ENCODE measurements around the gene KIF18A.

Gene KIF18A

GRCh38 chr11:28077521-28077920 is 30.4 kb downstream of the KIF18A start:
- Histone ChIP-seq H3K27me3 (ENCODE audit: control insufficient read depth in 3 of 3, insufficient read depth in 3 of 3, low read depth in 1 of 3, low read length in 3 of 3) (no peaks in the 10 kb centered on the region), H2BK12ac (ENCODE audit: low read length) (no peak overlapping the region), H3K9me3 (replicated peaks in 1 of 2; ENCODE audit: control insufficient read depth in 2 of 2, insufficient read depth in 1 of 2, low read depth in 1 of 2, low read length in 2 of 2) (no peaks in the 10 kb centered on the region), H2BK120ac (ENCODE audit: low read depth, low read length) (no peak overlapping the region), H4K91ac (ENCODE audit: low read depth, low read length, poor library complexity) (no peak overlapping the region), H3K4me1 (ENCODE audit: control insufficient read depth in 2 of 2, insufficient read depth in 1 of 2, low read depth in 1 of 2, low read length in 2 of 2) (no peaks in the 10 kb centered on the region), H2AK5ac (ENCODE audit: low read depth, low read length) (no peak overlapping the region), H2BK15ac (ENCODE audit: low read length) (no peak overlapping the region), H2AFZ (ENCODE audit: low read length) (no peak overlapping the region), H4K8ac (ENCODE audit: low read depth, low read length) (no peak overlapping the region), H3K14ac (ENCODE audit: low read length) (no peak overlapping the region), H3K36me3 (replicated peaks in 1 of 2; ENCODE audit: control insufficient read depth in 2 of 2, insufficient read depth in 2 of 2, low read length in 2 of 2) (peaks cover 2 to 95% of the 10 kb centered on the region in 2 donors), H3K79me1 (ENCODE audit: low read depth, low read length) (no peaks in the 10 kb centered on the region), H3K23ac (ENCODE audit: low read depth, low read length, poor library complexity) (no peak overlapping the region), H3K4ac (ENCODE audit: low read length) (no peak overlapping the region), H3K27ac (replicated peaks; ENCODE audit: low read length) (no peak overlapping the region), H3K4me2 (ENCODE audit: insufficient read depth, low read length, poor library complexity, severe bottlenecking) (no peak overlapping the region), H3K18ac (ENCODE audit: low read length) (no peak overlapping the region), H3K4me3 (ENCODE audit: low read length in 2 of 2) (no peak overlapping the region), H3K9ac (ENCODE audit: low read depth, low read length, poor library complexity) (no peak overlapping the region), H2BK5ac (ENCODE audit: low read length) (no peak overlapping the region)
- no peak for DNase-seq (ENCODE audit: low spot score)
- WGBS, 2 donors (ENCODE audit: extremely low coverage in 2 of 2, insufficient read length in 2 of 2, insufficient replicate concordance in 1 of 2): no CpG with 5 or more reads among the region's 3 CpGs

GRCh38 chr11:28072321-28072720 is 35.6 kb downstream of the KIF18A start:
- no CpG with 5 or more reads among the region's 2 CpGs for WGBS, 2 donors (ENCODE audit: extremely low coverage in 2 of 2, insufficient read length in 2 of 2, insufficient replicate concordance in 1 of 2)

GRCh38 chr11:28071305-28071704 is 36.7 kb downstream of the KIF18A start:
- no CpG with 5 or more reads among the region's 1 CpG for WGBS, 2 donors (ENCODE audit: extremely low coverage in 2 of 2, insufficient read length in 2 of 2, insufficient replicate concordance in 1 of 2)
- Histone ChIP-seq H2BK15ac (ENCODE audit: low read length) (no peak overlapping the region), H3K36me3 (replicated peaks in 1 of 2; ENCODE audit: control insufficient read depth in 2 of 2, insufficient read depth in 2 of 2, low read length in 2 of 2) (peaks cover 6 to 73% of the 10 kb centered on the region in 2 donors), H2BK12ac (ENCODE audit: low read length) (no peak overlapping the region), H3K4me1 (ENCODE audit: control insufficient read depth in 2 of 2, insufficient read depth in 1 of 2, low read depth in 1 of 2, low read length in 2 of 2) (no peaks in the 10 kb centered on the region), H4K8ac (ENCODE audit: low read depth, low read length) (no peak overlapping the region), H3K4me3 (ENCODE audit: low read length in 2 of 2) (no peak overlapping the region), H3K18ac (ENCODE audit: low read length) (no peak overlapping the region), H3K4me2 (ENCODE audit: insufficient read depth, low read length, poor library complexity, severe bottlenecking) (no peak overlapping the region), H3K27ac (replicated peaks; ENCODE audit: low read length) (no peak overlapping the region), H3K79me1 (ENCODE audit: low read depth, low read length) (no peaks in the 10 kb centered on the region), H4K91ac (ENCODE audit: low read depth, low read length, poor library complexity) (no peak overlapping the region), H3K27me3 (ENCODE audit: control insufficient read depth in 3 of 3, insufficient read depth in 3 of 3, low read depth in 1 of 3, low read length in 3 of 3) (no peaks in the 10 kb centered on the region), H3K23ac (ENCODE audit: low read depth, low read length, poor library complexity) (no peak overlapping the region), H3K14ac (ENCODE audit: low read length) (no peak overlapping the region), H3K4ac (ENCODE audit: low read length) (no peak overlapping the region), H2BK5ac (ENCODE audit: low read length) (no peak overlapping the region), H2AK5ac (ENCODE audit: low read depth, low read length) (no peak overlapping the region), H3K9ac (ENCODE audit: low read depth, low read length, poor library complexity) (no peak overlapping the region), H2BK120ac (ENCODE audit: low read depth, low read length) (no peak overlapping the region), H2AFZ (ENCODE audit: low read length) (no peak overlapping the region), H3K9me3 (replicated peaks in 1 of 2; ENCODE audit: control insufficient read depth in 2 of 2, insufficient read depth in 1 of 2, low read depth in 1 of 2, low read length in 2 of 2) (no peaks in the 10 kb centered on the region)
- DNase-seq (ENCODE audit: low spot score): no peak

More at GRCh38 chr11:28072321-28072720, 35.6 kb downstream of the KIF18A start:
- Histone ChIP-seq H3K4me1 (ENCODE audit: control insufficient read depth in 2 of 2, insufficient read depth in 1 of 2, low read depth in 1 of 2, low read length in 2 of 2) (no peaks in the 10 kb centered on the region), H3K9me3 (replicated peaks in 1 of 2; ENCODE audit: control insufficient read depth in 2 of 2, insufficient read depth in 1 of 2, low read depth in 1 of 2, low read length in 2 of 2) (no peaks in the 10 kb centered on the region), H3K4me3 (ENCODE audit: low read length in 2 of 2) (no peak overlapping the region), H3K14ac (ENCODE audit: low read length) (no peak overlapping the region), H2AK5ac (ENCODE audit: low read depth, low read length) (no peak overlapping the region), H2AFZ (ENCODE audit: low read length) (no peak overlapping the region), H2BK5ac (ENCODE audit: low read length) (no peak overlapping the region), H3K4me2 (ENCODE audit: insufficient read depth, low read length, poor library complexity, severe bottlenecking) (no peak overlapping the region), H2BK15ac (ENCODE audit: low read length) (no peak overlapping the region), H3K36me3 (replicated peaks in 1 of 2; ENCODE audit: control insufficient read depth in 2 of 2, insufficient read depth in 2 of 2, low read length in 2 of 2) (peaks cover 6 to 79% of the 10 kb centered on the region in 2 donors), H3K18ac (ENCODE audit: low read length) (no peak overlapping the region), H2BK120ac (ENCODE audit: low read depth, low read length) (no peak overlapping the region), H4K8ac (ENCODE audit: low read depth, low read length) (no peak overlapping the region), H3K23ac (ENCODE audit: low read depth, low read length, poor library complexity) (no peak overlapping the region), H3K9ac (ENCODE audit: low read depth, low read length, poor library complexity) (no peak overlapping the region), H3K27me3 (ENCODE audit: control insufficient read depth in 3 of 3, insufficient read depth in 3 of 3, low read depth in 1 of 3, low read length in 3 of 3) (no peaks in the 10 kb centered on the region), H3K4ac (ENCODE audit: low read length) (no peak overlapping the region), H2BK12ac (ENCODE audit: low read length) (no peak overlapping the region), H4K91ac (ENCODE audit: low read depth, low read length, poor library complexity) (no peak overlapping the region), H3K27ac (replicated peaks; ENCODE audit: low read length) (no peak overlapping the region), H3K79me1 (ENCODE audit: low read depth, low read length) (no peaks in the 10 kb centered on the region)
- no peak for DNase-seq (ENCODE audit: low spot score)

- H3K4me3 ChIP-seq (ENCODE audit: low read length in 2 of 2): no peak overlapping the region
- H3K79me1 ChIP-seq (ENCODE audit: low read depth, low read length): no peaks in the 10 kb centered on the region
- H2BK5ac ChIP-seq (ENCODE audit: low read length): no peak overlapping the region
- H2AFZ ChIP-seq (ENCODE audit: low read length): no peak overlapping the region
- no peak overlapping the region for H2BK15ac ChIP-seq (ENCODE audit: low read length)
- DNase-seq (ENCODE audit: low spot score): no peak
- no peaks in the 10 kb centered on the region for H3K27me3 ChIP-seq (ENCODE audit: control insufficient read depth in 3 of 3, insufficient read depth in 3 of 3, low read depth in 1 of 3, low read length in 3 of 3)
- H3K4me1 ChIP-seq (ENCODE audit: control insufficient read depth in 2 of 2, insufficient read depth in 1 of 2, low read depth in 1 of 2, low read length in 2 of 2): no peaks in the 10 kb centered on the region
- H2BK12ac ChIP-seq (ENCODE audit: low read length): no peak overlapping the region
- no peak overlapping the region for H2AK5ac ChIP-seq (ENCODE audit: low read depth, low read length)
- H3K4ac ChIP-seq (ENCODE audit: low read length): no peak overlapping the region
- H3K9me3 ChIP-seq (replicated peaks in 1 of 2; ENCODE audit: control insufficient read depth in 2 of 2, insufficient read depth in 1 of 2, low read depth in 1 of 2, low read length in 2 of 2): no peaks in the 10 kb centered on the region
- no peak overlapping the region for H3K27ac ChIP-seq (replicated peaks; ENCODE audit: low read length)
- H3K14ac ChIP-seq (ENCODE audit: low read length): no peak overlapping the region
- no peak overlapping the region for H3K23ac ChIP-seq (ENCODE audit: low read depth, low read length, poor library complexity)
- peaks cover 10 to 97% of the 10 kb centered on the region in 2 donors for H3K36me3 ChIP-seq (replicated peaks in 1 of 2; ENCODE audit: control insufficient read depth in 2 of 2, insufficient read depth in 2 of 2, low read length in 2 of 2)
- H3K4me2 ChIP-seq (ENCODE audit: insufficient read depth, low read length, poor library complexity, severe bottlenecking): no peak overlapping the region
- H3K18ac ChIP-seq (ENCODE audit: low read length): no peak overlapping the region
- H4K8ac ChIP-seq (ENCODE audit: low read depth, low read length): no peak overlapping the region
- no peak overlapping the region for H4K91ac ChIP-seq (ENCODE audit: low read depth, low read length, poor library complexity)
- no peak overlapping the region for H2BK120ac ChIP-seq (ENCODE audit: low read depth, low read length)
- no peak overlapping the region for H3K9ac ChIP-seq (ENCODE audit: low read depth, low read length, poor library complexity)
Observed at GRCh38 chr11:28058333-28058732, 49.6 kb downstream of the KIF18A start.

All from neuronal stem cell (in vitro differentiated cells).